Measurements from ENCODE around the gene CDKN1A. TPM values are rescaled to one million over a fixed set of nuclear protein-coding genes. Genes with fewer than 3 reads are reported as not detected.

The CDKN1A gene
- total RNA-seq (10 to 100 TPM; 38.5 to 68.6 (median 52.9) TPM), polyA plus RNA-seq (59.8 TPM)
- long read RNA-seq, donor 1, transcript CDKN1A-201 (3 exons, 2,180 nt): major isoform, 120 of 151 reads
- long read RNA-seq, donor 1, partial matches to known transcripts: 10 of 151 reads
- long read RNA-seq, donor 1, other reads (novel, unspliced or antisense): 17 of 151 reads
- long read RNA-seq, donor 2, transcript CDKN1A-201 (3 exons, 2,180 nt): major isoform, 36 of 42 reads
- long read RNA-seq, donor 2, partial matches to known transcripts: 3 of 42 reads
- long read RNA-seq, donor 2, other reads (novel, unspliced or antisense): 2 of 42 reads
- long read RNA-seq, donor 3, transcript CDKN1A-201 (3 exons, 2,180 nt): major isoform, 355 of 436 reads
- long read RNA-seq, donor 3, transcript CDKN1A-203 (3 exons, 2,267 nt): minor isoform, 21 of 436 reads
- long read RNA-seq, donor 3, partial matches to known transcripts: 29 of 436 reads
- long read RNA-seq, donor 3, other reads (novel, unspliced or antisense): 30 of 436 reads
- long read RNA-seq, donor 4, transcript CDKN1A-201 (3 exons, 2,180 nt): major isoform, 75 of 88 reads
- long read RNA-seq, donor 4, partial matches to known transcripts: 3 of 88 reads
- long read RNA-seq, donor 4, other reads (novel, unspliced or antisense): 9 of 88 reads

GRCh38 chr6:36678488-36679042, at the start of gene CDKN1A:
CDKN1A (plus strand) TSS chr6:36678714; CDS start chr6:36684102, 5,388 bp downstream.
- intact Hi-C loops (cut with DNase I): no loop called here
- peak within 1 kb of the TSS; percentile 100 for H3K27ac ChIP-seq (ENCODE audit: low read length)

GRCh38 chr6:36629784-36630183, 48.7 kb upstream of the CDKN1A start:
- H3K4me1 ChIP-seq (ENCODE audit: control insufficient read depth, insufficient read depth, low read length): peaks cover 16% of the 10 kb centered on the region

More at GRCh38 chr6:36678488-36679042, at the start of gene CDKN1A:
- Histone ChIP-seq H3K9me3 (ENCODE audit: control insufficient read depth, low read length) (no peaks in the 10 kb centered on the region), H3K4me1 (ENCODE audit: control insufficient read depth, insufficient read depth, low read length) (peaks cover 6% of the 10 kb centered on the region), H3K4me3 (ENCODE audit: low read length) (peak within 1 kb of the TSS; percentile 85), H3K27me3 (ENCODE audit: control insufficient read depth, insufficient read depth) (no peaks in the 10 kb centered on the region)
- peak; percentile 88 to 90 for ATAC-seq
- WGBS: under 1% methylated on average over 63 of the region's 63 CpGs
- peak; percentile 95 to 97 (median 97) for DNase-seq

GRCh38 chr6:36631326-36632011, 47.0 kb upstream of the CDKN1A start:
- no peak overlapping the region for H3K4me3 ChIP-seq (ENCODE audit: low read length)
- DNase-seq (peak in 1 of 3 donors; percentile 50), ATAC-seq (no peak)
- intact Hi-C loops (cut with DNase I): no loop called here
- no peaks in the 10 kb centered on the region for H3K9me3 ChIP-seq (ENCODE audit: control insufficient read depth, low read length)
- WGBS: 69% methylated on average over 14 of the region's 14 CpGs
- no peak overlapping the region for H3K27ac ChIP-seq (ENCODE audit: low read length)
- peaks cover 16% of the 10 kb centered on the region for H3K4me1 ChIP-seq (ENCODE audit: control insufficient read depth, insufficient read depth, low read length)
- H3K27me3 ChIP-seq (ENCODE audit: control insufficient read depth, insufficient read depth): no peaks in the 10 kb centered on the region

More at GRCh38 chr6:36629784-36630183, 48.7 kb upstream of the CDKN1A start:
- intact Hi-C loops (cut with DNase I): loop anchor here in 2 of 4 donors (10.0 kb wide), 1 partner anchor 125 kb away; no protein-coding TSS in a partner anchor
- no peak overlapping the region for H3K4me3 ChIP-seq (ENCODE audit: low read length)
- H3K27me3 ChIP-seq (ENCODE audit: control insufficient read depth, insufficient read depth): no peaks in the 10 kb centered on the region
- H3K9me3 ChIP-seq (ENCODE audit: control insufficient read depth, low read length): no peaks in the 10 kb centered on the region
- ATAC-seq (no peak), DNase-seq (no peak)
- no peak overlapping the region for H3K27ac ChIP-seq (ENCODE audit: low read length)
- WGBS: 91% methylated on average over 11 of the region's 11 CpGs

- 84% methylated on average over 6 of the region's 6 CpGs for WGBS
- peak in 1 of 2 donors; percentile 15 for ATAC-seq
- no peak overlapping the region for H3K27ac ChIP-seq (ENCODE audit: low read length)
Observed at GRCh38 chr6:36633370-36633769, 45.1 kb upstream of the CDKN1A start.

GRCh38 chr6:36633915-36634314, 44.6 kb upstream of the CDKN1A start:
- ATAC-seq (peak; percentile 89 to 93), DNase-seq (peak; percentile 89 to 94 (median 92))
- Histone ChIP-seq H3K4me1 (ENCODE audit: control insufficient read depth, insufficient read depth, low read length) (peaks cover 11% of the 10 kb centered on the region), H3K9me3 (ENCODE audit: control insufficient read depth, low read length) (no peaks in the 10 kb centered on the region), H3K27ac (ENCODE audit: low read length) (peak overlapping the region; percentile 56), H3K27me3 (ENCODE audit: control insufficient read depth, insufficient read depth) (no peaks in the 10 kb centered on the region), H3K4me3 (ENCODE audit: low read length) (no peak overlapping the region)
- 29% methylated on average over 9 of the region's 9 CpGs for WGBS
- intact Hi-C loops (cut with DNase I): no loop called here

More at GRCh38 chr6:36633370-36633769, 45.1 kb upstream of the CDKN1A start:
- intact Hi-C loops (cut with DNase I): no loop called here
- Histone ChIP-seq H3K27me3 (ENCODE audit: control insufficient read depth, insufficient read depth) (no peaks in the 10 kb centered on the region), H3K9me3 (ENCODE audit: control insufficient read depth, low read length) (no peaks in the 10 kb centered on the region), H3K4me1 (ENCODE audit: control insufficient read depth, insufficient read depth, low read length) (peaks cover 11% of the 10 kb centered on the region), H3K4me3 (ENCODE audit: low read length) (no peak overlapping the region)
- DNase-seq: peak in 1 of 3 donors; percentile 50

- Histone ChIP-seq H3K27me3 (ENCODE audit: control insufficient read depth, insufficient read depth) (no peaks in the 10 kb centered on the region), H3K4me1 (ENCODE audit: control insufficient read depth, insufficient read depth, low read length) (peaks cover 11% of the 10 kb centered on the region), H3K4me3 (ENCODE audit: low read length) (no peak overlapping the region), H3K27ac (ENCODE audit: low read length) (peak overlapping the region; percentile 5), H3K9me3 (ENCODE audit: control insufficient read depth, low read length) (no peaks in the 10 kb centered on the region)
- WGBS: 84% methylated on average over 16 of the region's 16 CpGs
- DNase-seq: peak in 1 of 3 donors; percentile 30
- intact Hi-C loops (cut with DNase I): no loop called here
- ATAC-seq: no peak
Observed at GRCh38 chr6:36634317-36635108, 44.0 kb upstream of the CDKN1A start.

GRCh38 chr6:36636283-36636682, 42.2 kb upstream of the CDKN1A start:
- no peaks in the 10 kb centered on the region for H3K9me3 ChIP-seq (ENCODE audit: control insufficient read depth, low read length)
- no peak overlapping the region for H3K27ac ChIP-seq (ENCODE audit: low read length)
- no peak overlapping the region for H3K4me3 ChIP-seq (ENCODE audit: low read length)
- intact Hi-C loops (cut with DNase I): no loop called here
- no peaks in the 10 kb centered on the region for H3K27me3 ChIP-seq (ENCODE audit: control insufficient read depth, insufficient read depth)
- ATAC-seq (no peak), DNase-seq (peak in 2 of 3 donors; percentile 75 to 81)
- 44% methylated on average over 5 of the region's 5 CpGs for WGBS
- peaks cover 11% of the 10 kb centered on the region for H3K4me1 ChIP-seq (ENCODE audit: control insufficient read depth, insufficient read depth, low read length)

GRCh38 chr6:36636687-36637418, 41.7 kb upstream of the CDKN1A start:
- Histone ChIP-seq H3K4me1 (ENCODE audit: control insufficient read depth, insufficient read depth, low read length) (peaks cover 11% of the 10 kb centered on the region), H3K27me3 (ENCODE audit: control insufficient read depth, insufficient read depth) (no peaks in the 10 kb centered on the region), H3K27ac (ENCODE audit: low read length) (no peak overlapping the region), H3K9me3 (ENCODE audit: control insufficient read depth, low read length) (no peaks in the 10 kb centered on the region), H3K4me3 (ENCODE audit: low read length) (no peak overlapping the region)
- intact Hi-C loops (cut with DNase I): no loop called here
- DNase-seq: peak in 1 of 3 donors; percentile 15
- no peak for ATAC-seq
- WGBS: 69% methylated on average over 12 of the region's 12 CpGs

- no peak for ATAC-seq
- intact Hi-C loops (cut with DNase I): no loop called here
- Histone ChIP-seq H3K27me3 (ENCODE audit: control insufficient read depth, insufficient read depth) (no peaks in the 10 kb centered on the region), H3K9me3 (ENCODE audit: control insufficient read depth, low read length) (no peaks in the 10 kb centered on the region), H3K27ac (ENCODE audit: low read length) (no peak overlapping the region), H3K4me3 (ENCODE audit: low read length) (no peak overlapping the region), H3K4me1 (ENCODE audit: control insufficient read depth, insufficient read depth, low read length) (peaks cover 13% of the 10 kb centered on the region)
- WGBS: 97% methylated on average over 3 of the region's 3 CpGs
- DNase-seq: no peak
Observed at GRCh38 chr6:36638579-36638978, 39.9 kb upstream of the CDKN1A start.

Data from right cardiac atrium (tissue), 5 donors.